Loucy (cell line): ENCODE measurements around the gene STAP1.

Experiments used
- H2AFZ ChIP-seq: fragments of 200-600 bp; sonication (generic); 2 replicates; pipeline ENCODE4 v1.6.0; 2016; ENCODE audit warnings: antibody characterized with exemption, mild to moderate bottlenecking, low read length, moderate library complexity
- H3F3A ChIP-seq: fragments of 200-600 bp; 2 replicates; pipeline ENCODE4 v1.6.0; 2016; ENCODE audit warnings: antibody characterized with exemption, low read depth, mild to moderate bottlenecking
- H3K27me3 ChIP-seq: fragments of 200-600 bp; sonication (generic); 2 replicates; pipeline ENCODE4 v1.6.1; 2014; ENCODE audit warnings: low read length, mild to moderate bottlenecking; ENCODE audit not compliant: insufficient read depth, poor library complexity, severe bottlenecking
- H3K36me3 ChIP-seq: fragments of 200-600 bp; sonication (generic); 2 replicates; pipeline ENCODE4 v1.6.1; 2016; ENCODE audit warnings: low read length; ENCODE audit not compliant: insufficient read depth
- H3K4me1 ChIP-seq: fragments of 200-600 bp; sonication (generic); 2 replicates; pipeline ENCODE4 v1.5.1; 2014; ENCODE audit warnings: low read length, mild to moderate bottlenecking; ENCODE audit not compliant: insufficient read depth, poor library complexity, severe bottlenecking
- H3K4me2 ChIP-seq: fragments of 200-600 bp; sonication (generic); 2 replicates; pipeline ENCODE4 v1.6.0; 2014; ENCODE audit warnings: antibody characterized with exemption, low read length, low read depth, mild to moderate bottlenecking; ENCODE audit not compliant: poor library complexity, severe bottlenecking
- H3K4me3 ChIP-seq: fragments of 200-600 bp; sonication (generic); 2 replicates; pipeline ENCODE4 v1.5.1; 2014; ENCODE audit warnings: low read length, mild to moderate bottlenecking, mixed read lengths; ENCODE audit not compliant: poor library complexity, severe bottlenecking
- H3K79me2 ChIP-seq: fragments of 200-600 bp; sonication (generic); 2 replicates; pipeline ENCODE4 v1.6.1; 2014; ENCODE audit warnings: low read length; ENCODE audit not compliant: insufficient read depth
- H3K9ac ChIP-seq: fragments of 200-600 bp; sonication (generic); 2 replicates; pipeline ENCODE4 v1.6.0; 2014; ENCODE audit warnings: mild to moderate bottlenecking, low read depth, low read length, moderate library complexity; ENCODE audit not compliant: poor library complexity, severe bottlenecking
- H3K9me2 ChIP-seq: fragments of 200-600 bp; sonication (generic); replicated peaks from 2 replicates; pipeline ENCODE4 v1.6.1; 2016; ENCODE audit warnings: low read depth, low read length, mixed read lengths
- H3K9me3 ChIP-seq: fragments of 200-600 bp; sonication (generic); 2 replicates; pipeline ENCODE4 v1.6.1; 2014; ENCODE audit warnings: mild to moderate bottlenecking, antibody characterized with exemption, low read length, low read depth; ENCODE audit not compliant: insufficient read depth
- H4K20me1 ChIP-seq: fragments of 200-600 bp; sonication (generic); 2 replicates; pipeline ENCODE4 v1.6.0; 2014; ENCODE audit warnings: antibody characterized with exemption, low read length, mild to moderate bottlenecking; ENCODE audit not compliant: insufficient read depth, poor library complexity, severe bottlenecking
- EZH2phosphoT487 ChIP-seq: fragments of 200-600 bp; IDR thresholded peaks from 2 replicates; pipeline ENCODE4 v1.6.1; 2018; ENCODE audit warnings: antibody characterized with exemption, mild to moderate bottlenecking, moderate library complexity, borderline replicate concordance
- TF ChIP-seq, protein P1 (sequence below): fragments of 200-600 bp; sonication (generic); conservative IDR thresholded peaks from 2 replicates; pipeline ENCODE4 v1.5.1; 2014; ENCODE audit warnings: mild to moderate bottlenecking, antibody characterized with exemption, low read length

Gene STAP1

DNA sequence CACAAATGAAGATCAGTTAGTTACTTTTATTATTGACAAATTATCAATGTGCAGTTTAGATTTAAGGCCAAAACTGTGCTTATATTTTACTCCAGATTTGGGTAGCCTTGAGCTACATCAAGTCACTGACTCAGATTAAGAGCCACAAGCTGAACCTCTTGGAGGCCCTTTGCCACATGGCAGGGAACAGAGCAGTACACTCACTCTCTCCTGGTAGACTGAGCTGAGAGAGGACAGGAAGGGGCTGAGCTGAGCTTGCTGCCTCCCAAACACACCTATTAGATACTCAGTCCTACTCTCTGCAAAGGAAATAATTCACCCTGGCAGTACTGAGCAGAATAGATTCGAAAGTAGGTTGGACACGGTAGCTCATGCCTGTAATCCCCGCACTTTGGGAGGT lies 7.8 kb downstream of the STAP1 start:
- Histone ChIP-seq H3K36me3 (no peaks in the 10 kb centered on the region), H3K27me3 (no peaks in the 10 kb centered on the region), H3K79me2 (no peaks in the 10 kb centered on the region), H3K9me3 (no peaks in the 10 kb centered on the region), H3K4me2 (no peak overlapping the region), H3K9ac (no peak overlapping the region), H3K4me3 (no peak overlapping the region), H3K9me2 (no peaks in the 10 kb centered on the region), H3F3A (no peaks in the 10 kb centered on the region), H4K20me1 (no peaks in the 10 kb centered on the region), H3K4me1 (peaks cover 31% of the 10 kb centered on the region), H2AFZ (peak overlapping the region; percentile 11; the same call in 1 of the 2 replicates)
- TF ChIP-seq, protein P1, sequence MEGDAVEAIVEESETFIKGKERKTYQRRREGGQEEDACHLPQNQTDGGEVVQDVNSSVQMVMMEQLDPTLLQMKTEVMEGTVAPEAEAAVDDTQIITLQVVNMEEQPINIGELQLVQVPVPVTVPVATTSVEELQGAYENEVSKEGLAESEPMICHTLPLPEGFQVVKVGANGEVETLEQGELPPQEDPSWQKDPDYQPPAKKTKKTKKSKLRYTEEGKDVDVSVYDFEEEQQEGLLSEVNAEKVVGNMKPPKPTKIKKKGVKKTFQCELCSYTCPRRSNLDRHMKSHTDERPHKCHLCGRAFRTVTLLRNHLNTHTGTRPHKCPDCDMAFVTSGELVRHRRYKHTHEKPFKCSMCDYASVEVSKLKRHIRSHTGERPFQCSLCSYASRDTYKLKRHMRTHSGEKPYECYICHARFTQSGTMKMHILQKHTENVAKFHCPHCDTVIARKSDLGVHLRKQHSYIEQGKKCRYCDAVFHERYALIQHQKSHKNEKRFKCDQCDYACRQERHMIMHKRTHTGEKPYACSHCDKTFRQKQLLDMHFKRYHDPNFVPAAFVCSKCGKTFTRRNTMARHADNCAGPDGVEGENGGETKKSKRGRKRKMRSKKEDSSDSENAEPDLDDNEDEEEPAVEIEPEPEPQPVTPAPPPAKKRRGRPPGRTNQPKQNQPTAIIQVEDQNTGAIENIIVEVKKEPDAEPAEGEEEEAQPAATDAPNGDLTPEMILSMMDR: no peak
- no peak for TF ChIP-seq EZH2phosphoT487

DNA sequence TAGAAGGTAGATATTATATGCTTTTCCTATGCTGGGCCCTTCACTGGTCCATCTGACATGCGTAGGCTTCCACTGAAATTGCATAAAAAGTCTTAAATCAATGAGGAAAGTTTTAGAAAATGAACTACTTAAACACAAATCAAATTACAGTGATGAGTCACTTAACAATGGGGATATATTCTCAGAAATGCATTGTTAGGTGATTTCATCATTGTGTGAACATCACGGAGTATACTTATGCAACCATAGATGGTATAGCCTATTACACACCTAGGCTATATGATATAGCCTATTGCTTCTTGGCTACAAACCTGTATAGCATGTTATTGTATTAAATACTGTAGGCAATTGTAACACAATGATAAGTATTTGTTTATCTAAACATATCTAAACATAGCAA lies 10.3 kb downstream of the STAP1 start:
- Histone ChIP-seq H3F3A (no peaks in the 10 kb centered on the region), H3K36me3 (no peaks in the 10 kb centered on the region), H3K9ac (no peak overlapping the region), H3K9me2 (no peaks in the 10 kb centered on the region), H2AFZ (no peak overlapping the region), H3K9me3 (no peaks in the 10 kb centered on the region), H4K20me1 (no peaks in the 10 kb centered on the region), H3K4me2 (no peak overlapping the region), H3K4me1 (peaks cover 49% of the 10 kb centered on the region), H3K4me3 (no peak overlapping the region), H3K79me2 (no peaks in the 10 kb centered on the region), H3K27me3 (no peaks in the 10 kb centered on the region)
- TF ChIP-seq, protein P1: no peak
- TF ChIP-seq EZH2phosphoT487: no peak

DNA sequence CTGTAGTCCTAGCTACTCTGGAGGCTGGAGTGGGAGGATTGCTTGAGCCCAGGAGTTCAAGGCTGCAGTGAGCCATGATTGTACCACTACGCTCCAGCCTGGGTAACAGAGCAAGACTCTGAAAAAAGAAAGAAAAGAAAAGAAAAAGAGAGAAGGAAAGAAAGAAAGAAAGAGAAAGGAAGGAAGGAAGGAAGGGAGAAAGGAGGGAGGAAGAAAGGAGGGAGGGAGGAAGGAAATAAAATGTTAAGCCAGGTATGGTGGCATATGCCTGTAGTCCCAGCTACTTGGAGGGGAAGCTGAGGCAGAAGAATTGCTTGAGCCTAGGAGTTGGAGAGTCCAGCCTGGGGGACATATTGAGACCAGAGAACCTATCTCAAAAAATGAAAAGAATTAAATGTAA lies 12.0 kb downstream of the STAP1 start:
- H3K9me3 ChIP-seq: no peaks in the 10 kb centered on the region
- no peaks in the 10 kb centered on the region for H3K36me3 ChIP-seq
- H3K27me3 ChIP-seq: no peaks in the 10 kb centered on the region
- no peaks in the 10 kb centered on the region for H3K9me2 ChIP-seq
- H3K4me3 ChIP-seq: no peak overlapping the region
- no peaks in the 10 kb centered on the region for H4K20me1 ChIP-seq
- no peaks in the 10 kb centered on the region for H3F3A ChIP-seq
- no peak overlapping the region for H3K4me2 ChIP-seq
- no peak overlapping the region for H2AFZ ChIP-seq
- H3K9ac ChIP-seq: no peak overlapping the region
- TF ChIP-seq EZH2phosphoT487: no peak
- TF ChIP-seq, protein P1: no peak
- no peaks in the 10 kb centered on the region for H3K79me2 ChIP-seq
- peaks cover 56% of the 10 kb centered on the region for H3K4me1 ChIP-seq
